Fibroblast of the aortic adventitia (primary cell): ENCODE results near the gene MBOAT1. TPM values are rescaled to one million over a fixed set of nuclear protein-coding genes. Genes with fewer than 3 reads are reported as not detected.

ENCODE experiments used
- DNase-seq: peaks from one replicate; pipeline ENCODE4 v3.0.0-alpha.2; 2010; ENCODE audit warnings: low read depth
- H3K4me3 ChIP-seq: 2 replicates; pipeline ENCODE4 v1.5.1; 2011; ENCODE audit warnings: low read depth, mild to moderate bottlenecking, control low read depth, low read length, moderate library complexity
- CTCF ChIP-seq: IDR thresholded peaks from 2 replicates; pipeline ENCODE4 v1.5.1; 2011; ENCODE audit warnings: mild to moderate bottlenecking, low read length, control low read depth, inconsistent platforms; ENCODE audit not compliant: insufficient read depth
- total RNA-seq: library from RNA; depleted of rRNA; stranded (reverse); fragments of >200 nt; gene quantifications from 2 replicates; pipeline ENCODE4 v1.2.3, GENCODE V29; 2012; ENCODE audit warnings: low replicate concordance

Gene MBOAT1
- total RNA-seq, 1 donor, result 5.0 TPM

GRCh38 chr6:20098267-20098876, 113.9 kb downstream of the MBOAT1 start:
- no peak overlapping the region for H3K4me3 ChIP-seq
- no peak for TF ChIP-seq CTCF
- peak; percentile 35 for DNase-seq

GRCh38 chr6:20096536-20096935, 115.7 kb downstream of the MBOAT1 start:
- no peak for TF ChIP-seq CTCF
- no peak overlapping the region for H3K4me3 ChIP-seq
- DNase-seq, result no peak

- no peak for TF ChIP-seq CTCF
- H3K4me3 ChIP-seq, result no peak overlapping the region
- DNase-seq, result no peak
These were observed 116.8 kb downstream of the MBOAT1 start for GRCh38 chr6:20095436-20095835.

GRCh38 chr6:20092071-20092566, 120.2 kb downstream of the MBOAT1 start:
- peak; percentile 67 for DNase-seq
- peak; percentile 63 for TF ChIP-seq CTCF
- H3K4me3 ChIP-seq, result no peak overlapping the region

- DNase-seq, result no peak
- no peak overlapping the region for H3K4me3 ChIP-seq
- TF ChIP-seq CTCF, result no peak
These were observed 125.3 kb downstream of the MBOAT1 start for GRCh38 chr6:20086992-20087391.

GRCh38 chr6:20085817-20086216, 126.5 kb downstream of the MBOAT1 start:
- no peak overlapping the region for H3K4me3 ChIP-seq
- no peak for DNase-seq
- TF ChIP-seq CTCF, result no peak

- no peak for TF ChIP-seq CTCF
- no peak for DNase-seq
- H3K4me3 ChIP-seq, result no peak overlapping the region
These were observed 127.9 kb downstream of the MBOAT1 start for GRCh38 chr6:20084411-20084810.
